BLaER1 treated with 17β-estradiol and CSF1 and Interleukin-3, amounts not matched to agents 10 nM and 100 nM (cell line): ENCODE measurements around the gene KCNQ4.

Experiments used
- H3K27ac ChIP-seq, 11 experiments: shearing (Covaris generic); formaldehyde crosslinking; 2 replicates each; pipeline ENCODE4 v1.8.1; 2022
- H3K27me3 ChIP-seq, 11 experiments: shearing (Covaris generic); formaldehyde crosslinking; 2 replicates each; pipeline ENCODE4 v1.8.1; 2022
- H3K36me3 ChIP-seq, 11 experiments: shearing (Covaris generic); formaldehyde crosslinking; 2 replicates each; pipeline ENCODE4 v1.8.1; 2022
- H3K4me1 ChIP-seq, 10 experiments: shearing (Covaris generic); formaldehyde crosslinking; 2 replicates each; pipeline ENCODE4 v1.8.1; 2022
- H3K4me2 ChIP-seq, 11 experiments: shearing (Covaris generic); formaldehyde crosslinking; 2 replicates each; pipeline ENCODE4 v1.8.1; 2022
- H3K4me3 ChIP-seq, 10 experiments: shearing (Covaris generic); formaldehyde crosslinking; 2 replicates each; pipeline ENCODE4 v1.8.1; 2022
- H3K9ac ChIP-seq, 11 experiments: shearing (Covaris generic); formaldehyde crosslinking; 2 replicates each; pipeline ENCODE4 v1.8.1; 2022
- H3K9me3 ChIP-seq, 11 experiments: shearing (Covaris generic); formaldehyde crosslinking; replicated peaks in 1 of 11; 2 replicates each; pipeline ENCODE4 v1.8.1; 2022
- H4K20me1 ChIP-seq, 11 experiments: shearing (Covaris generic); formaldehyde crosslinking; 2 replicates each; pipeline ENCODE4 v1.8.1; 2022
- Cebpa-rat ChIP-seq, 11 experiments: shearing (Covaris generic); IDR thresholded peaks; 2 replicates each; pipeline ENCODE4 v1.8.1; 2022

KCNQ4 gene

DNA sequence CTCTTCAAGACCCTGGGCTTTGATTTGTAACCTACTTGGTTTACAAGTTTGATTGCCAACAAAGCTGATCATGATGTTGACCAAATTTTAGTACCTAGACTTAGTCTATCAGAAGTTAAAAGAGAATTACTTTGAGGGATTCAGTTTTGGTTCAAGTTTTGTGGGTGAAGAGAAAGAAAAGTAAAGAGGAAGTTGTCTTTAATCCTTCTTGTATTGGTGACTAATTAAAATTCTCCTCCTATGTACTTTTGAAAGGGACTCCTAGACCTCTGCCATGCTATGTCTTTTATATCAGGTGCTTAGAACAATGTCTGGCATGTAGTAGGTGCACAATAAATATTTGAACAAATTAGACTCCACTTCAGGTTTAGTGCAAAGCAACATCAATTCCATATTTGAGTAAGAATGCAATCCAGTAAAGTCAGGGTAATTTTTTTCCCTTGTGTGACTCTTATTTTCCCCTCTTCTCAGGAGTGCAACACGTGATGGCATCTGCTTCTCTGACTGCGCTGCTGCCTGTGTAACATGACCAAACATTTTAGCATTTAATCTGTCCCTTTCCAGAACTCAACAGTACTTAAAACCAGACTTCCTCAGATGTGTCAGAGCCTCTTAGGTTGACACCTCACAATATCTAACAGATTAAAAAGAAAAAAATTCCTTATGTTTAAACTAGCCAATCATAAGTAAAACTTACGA is 41.1 kb upstream of the KCNQ4 start:
- peaks cover 0 to 84% (median 11%) of the 10 kb centered on the region in 11 experiments; a peak in 11 of 22 replicates for H4K20me1 ChIP-seq
- peaks cover 78 to 94% (median 85%) of the 10 kb centered on the region in 11 experiments for H3K36me3 ChIP-seq
- TF ChIP-seq Cebpa-rat (IDR thresholded peaks at IDR 0.05), result no peak
- H3K9me3 ChIP-seq, result no peaks in the 10 kb centered on the region
- H3K9ac ChIP-seq, result no peak overlapping the region
- no peaks in the 10 kb centered on the region for H3K27me3 ChIP-seq
- peak overlapping the region in 4 of 11 experiments; percentile 11 to 58 (median 28); a peak in 6 of 22 replicates for H3K4me2 ChIP-seq
- no peak overlapping the region for H3K4me3 ChIP-seq
- H3K27ac ChIP-seq, result no peak overlapping the region
- peaks cover 0 to 14% (median 2%) of the 10 kb centered on the region in 10 experiments; a peak in 6 of 20 replicates for H3K4me1 ChIP-seq

DNA sequence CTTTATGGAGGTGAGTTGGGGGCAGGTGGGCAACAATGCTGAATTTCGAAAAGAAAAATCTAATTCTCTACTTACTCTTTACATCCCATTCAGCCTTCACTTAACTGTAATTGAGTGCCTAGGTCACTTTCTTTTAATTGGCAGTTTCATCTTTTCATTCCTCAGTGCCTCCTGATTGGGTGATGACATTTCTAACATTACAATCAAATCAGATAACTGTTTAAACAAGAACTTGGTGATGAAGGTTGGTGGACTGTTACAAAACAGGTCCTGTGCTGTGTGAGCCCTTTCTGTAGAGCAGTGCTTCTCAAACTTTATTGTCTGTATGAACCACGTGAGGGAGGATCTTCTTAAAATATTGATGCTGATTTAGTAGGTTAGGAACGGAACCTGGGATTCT is 40.1 kb upstream of the KCNQ4 start:
- H3K9me3 ChIP-seq, result no peaks in the 10 kb centered on the region
- no peak overlapping the region for H3K27ac ChIP-seq
- H3K4me3 ChIP-seq, result no peak overlapping the region
- peaks cover 0 to 80% (median 8%) of the 10 kb centered on the region in 11 experiments; a peak in 10 of 22 replicates for H4K20me1 ChIP-seq
- H3K9ac ChIP-seq, result no peak overlapping the region
- peaks cover 0 to 14% (median 2%) of the 10 kb centered on the region in 10 experiments; a peak in 6 of 20 replicates for H3K4me1 ChIP-seq
- peaks cover 83 to 99% (median 92%) of the 10 kb centered on the region in 11 experiments for H3K36me3 ChIP-seq
- no peaks in the 10 kb centered on the region for H3K27me3 ChIP-seq
- no peak overlapping the region for H3K4me2 ChIP-seq
- no peak for TF ChIP-seq Cebpa-rat (IDR thresholded peaks at IDR 0.05)

DNA sequence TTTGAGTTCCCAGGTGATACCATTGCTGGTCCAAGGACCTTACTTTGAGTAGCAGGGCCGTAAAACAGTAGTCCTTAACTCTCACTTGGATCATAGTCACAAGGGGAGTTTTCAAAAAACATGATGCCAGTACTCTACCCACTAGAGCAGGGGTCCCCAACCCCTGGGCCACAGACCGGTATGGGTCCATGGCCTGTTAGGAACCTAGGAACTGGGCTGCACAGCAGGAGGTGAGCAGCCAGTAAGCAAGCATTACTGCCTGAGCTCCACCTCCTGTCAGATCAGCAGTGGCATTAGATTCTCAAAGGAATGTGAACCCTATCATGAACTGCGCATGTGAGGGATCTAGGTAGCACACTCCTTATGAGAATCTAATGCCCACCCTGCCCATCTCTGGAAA is 39.7 kb upstream of the KCNQ4 start:
- H3K27me3 ChIP-seq, result no peaks in the 10 kb centered on the region
- H3K4me1 ChIP-seq, result peaks cover 0 to 14% (median 2%) of the 10 kb centered on the region in 10 experiments; a peak in 6 of 20 replicates
- H3K27ac ChIP-seq, result no peak overlapping the region
- H3K36me3 ChIP-seq, result peaks cover 83 to 99% (median 92%) of the 10 kb centered on the region in 11 experiments
- TF ChIP-seq Cebpa-rat (IDR thresholded peaks at IDR 0.05), result no peak
- no peak overlapping the region for H3K4me2 ChIP-seq
- H3K4me3 ChIP-seq, result no peak overlapping the region
- H3K9me3 ChIP-seq, result no peaks in the 10 kb centered on the region
- no peak overlapping the region for H3K9ac ChIP-seq
- H4K20me1 ChIP-seq, result peaks cover 0 to 76% (median 8%) of the 10 kb centered on the region in 11 experiments; a peak in 10 of 22 replicates

DNA sequence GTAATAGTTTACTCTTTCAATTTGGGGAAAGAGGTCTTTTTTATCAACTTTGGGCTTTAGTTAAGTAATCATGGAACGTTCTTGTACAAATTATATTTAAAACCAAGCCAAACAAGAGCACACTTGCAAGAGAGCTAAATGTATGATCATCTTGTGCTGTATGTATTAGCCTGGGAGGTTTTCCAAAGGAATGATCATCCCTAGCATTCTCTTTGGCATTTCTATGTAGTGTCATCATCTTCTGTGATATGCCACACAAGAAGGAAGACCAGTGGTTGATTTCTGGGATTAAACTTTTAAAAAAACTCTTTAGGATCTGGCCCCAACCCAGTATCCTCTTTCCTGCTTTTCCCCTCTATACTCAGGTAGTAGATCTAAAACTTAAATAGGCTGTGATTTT is 38.4 kb upstream of the KCNQ4 start:
- Histone ChIP-seq H3K36me3 (peaks cover 83 to 99% (median 92%) of the 10 kb centered on the region in 11 experiments), H3K27me3 (no peaks in the 10 kb centered on the region), H3K27ac (no peak overlapping the region), H3K4me3 (no peak overlapping the region), H3K4me2 (no peak overlapping the region), H3K9me3 (no peaks in the 10 kb centered on the region), H3K9ac (no peak overlapping the region), H4K20me1 (peaks cover 0 to 70% (median 8%) of the 10 kb centered on the region in 11 experiments; a peak in 10 of 22 replicates), H3K4me1 (peaks cover 0 to 25% (median 2%) of the 10 kb centered on the region in 10 experiments; a peak in 6 of 20 replicates)
- no peak for TF ChIP-seq Cebpa-rat (IDR thresholded peaks at IDR 0.05)

DNA sequence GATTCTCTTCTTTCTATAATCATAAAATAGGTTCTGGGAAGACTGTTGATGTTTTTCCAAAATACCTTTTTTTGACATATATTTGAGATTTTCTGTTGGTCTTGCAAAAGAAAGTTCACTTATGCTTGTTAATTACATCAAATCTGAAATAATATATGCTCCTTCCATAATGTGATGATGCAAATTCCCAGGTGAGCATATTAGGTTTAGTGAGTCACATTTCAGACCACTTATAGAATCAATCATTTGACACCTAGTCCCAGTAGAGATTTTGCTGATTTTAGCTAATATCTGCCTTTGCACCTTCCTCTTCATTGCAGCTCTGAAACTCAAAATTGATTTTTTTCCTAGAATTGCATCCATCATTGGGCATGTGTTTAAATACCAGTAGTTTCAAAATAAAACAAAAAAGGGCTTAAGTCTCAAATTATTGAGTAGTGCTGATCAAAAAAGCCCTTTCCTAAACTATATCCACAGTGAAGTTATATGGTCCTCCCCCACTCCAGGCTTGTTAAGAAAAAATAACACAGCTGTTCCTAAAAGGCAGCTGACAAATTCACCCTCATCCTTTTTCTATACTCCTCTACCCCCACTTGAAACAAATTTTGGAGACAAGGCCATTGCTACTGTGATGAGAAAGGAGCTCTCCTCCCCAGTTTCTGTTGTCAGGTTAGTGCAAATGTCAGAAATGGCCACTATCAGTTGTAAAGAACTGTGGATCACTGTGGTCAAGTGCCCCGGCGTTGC is 37.1 kb upstream of the KCNQ4 start:
- H3K27me3 ChIP-seq, result no peaks in the 10 kb centered on the region
- H3K4me1 ChIP-seq, result peaks cover 0 to 33% (median 2%) of the 10 kb centered on the region in 10 experiments; a peak in 6 of 20 replicates
- H3K4me2 ChIP-seq, result no peak overlapping the region
- no peaks in the 10 kb centered on the region for H3K9me3 ChIP-seq
- no peak overlapping the region for H3K27ac ChIP-seq
- H3K36me3 ChIP-seq, result peaks cover 78 to 99% (median 89%) of the 10 kb centered on the region in 11 experiments
- no peak for TF ChIP-seq Cebpa-rat (IDR thresholded peaks at IDR 0.05)
- H4K20me1 ChIP-seq, result peaks cover 0 to 57% (median 7%) of the 10 kb centered on the region in 11 experiments; a peak in 10 of 22 replicates
- no peak overlapping the region for H3K9ac ChIP-seq
- H3K4me3 ChIP-seq, result no peak overlapping the region

DNA sequence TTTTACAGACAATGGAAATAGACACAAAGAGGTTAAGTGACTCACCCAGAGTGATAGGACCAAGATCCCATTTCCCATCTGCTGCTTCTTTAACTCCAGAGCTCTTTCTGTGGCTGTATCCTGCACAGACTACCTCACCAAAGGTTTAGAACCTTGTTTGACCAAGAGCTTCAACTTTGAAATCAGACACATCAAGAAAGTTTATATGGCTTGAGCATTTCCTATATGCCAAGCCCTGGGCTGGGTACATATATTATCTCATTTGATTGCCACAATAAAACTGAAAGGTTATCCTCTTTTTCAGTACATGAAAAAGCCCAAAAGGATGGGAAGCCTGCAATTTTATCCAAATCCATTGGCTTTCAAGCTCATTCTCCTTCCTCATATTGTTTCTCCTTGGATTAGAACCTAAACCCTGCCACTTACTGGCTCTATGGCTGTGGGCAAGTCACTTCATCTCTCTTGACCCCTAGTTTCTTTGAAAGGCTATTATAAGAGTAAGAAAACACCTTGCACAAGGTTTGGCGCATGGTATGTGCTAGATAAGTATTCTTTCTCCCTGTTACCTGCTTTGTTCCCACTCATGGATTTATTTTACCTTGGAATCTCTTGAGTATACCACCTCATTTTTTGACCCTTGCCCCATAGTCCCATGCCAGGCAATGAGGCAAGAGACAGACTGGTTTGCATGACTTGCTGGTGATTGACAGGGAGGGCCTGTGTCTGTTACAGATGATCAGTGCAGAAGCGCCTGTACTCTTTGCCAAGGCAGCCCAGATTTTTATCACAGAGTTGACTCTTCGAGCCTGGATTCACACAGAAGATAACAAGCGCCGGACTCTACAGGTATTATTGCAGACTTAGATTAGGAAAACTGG is 34.5 kb upstream of the KCNQ4 start:
- no peak overlapping the region for H3K4me2 ChIP-seq
- peaks cover 74 to 99% (median 91%) of the 10 kb centered on the region in 11 experiments for H3K36me3 ChIP-seq
- H3K4me1 ChIP-seq, result peaks cover 0 to 23% (median 0%) of the 10 kb centered on the region in 10 experiments; a peak in 6 of 20 replicates
- TF ChIP-seq Cebpa-rat (IDR thresholded peaks at IDR 0.05), result no peak
- no peak overlapping the region for H3K4me3 ChIP-seq
- H4K20me1 ChIP-seq, result peaks cover 0 to 32% (median 4%) of the 10 kb centered on the region in 11 experiments; a peak in 8 of 22 replicates
- no peaks in the 10 kb centered on the region for H3K9me3 ChIP-seq
- H3K9ac ChIP-seq, result no peak overlapping the region
- H3K27me3 ChIP-seq, result no peaks in the 10 kb centered on the region
- H3K27ac ChIP-seq, result no peak overlapping the region

DNA sequence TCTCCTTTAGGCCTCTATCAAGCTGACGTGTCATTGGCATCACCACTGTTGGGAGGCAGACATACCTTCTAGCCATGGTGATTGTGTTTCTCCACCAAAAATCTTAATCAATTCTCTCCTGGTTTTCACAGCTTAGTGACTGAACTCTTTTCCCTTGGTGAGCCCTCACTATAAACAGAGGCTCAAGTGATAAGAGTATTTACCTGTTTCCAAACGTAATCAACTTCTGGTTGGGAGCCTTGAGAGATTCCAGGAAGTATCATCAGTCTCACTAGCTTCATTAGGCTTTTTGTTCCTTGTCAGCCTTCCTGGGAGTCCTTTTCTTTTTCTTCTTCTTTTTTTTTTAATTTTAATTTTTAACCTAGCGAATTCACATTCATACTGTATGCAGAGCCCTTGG is 33.8 kb upstream of the KCNQ4 start:
- Histone ChIP-seq H3K4me2 (peak overlapping the region in 2 of 11 experiments; percentile 14 to 29; a peak in 2 of 22 replicates), H3K27ac (no peak overlapping the region; a peak in 1 of 22 replicates), H3K9me3 (no peaks in the 10 kb centered on the region), H3K4me3 (no peak overlapping the region), H4K20me1 (peaks cover 0 to 25% (median 7%) of the 10 kb centered on the region in 11 experiments; a peak in 8 of 22 replicates), H3K36me3 (peaks cover 76 to 99% (median 91%) of the 10 kb centered on the region in 11 experiments), H3K27me3 (no peaks in the 10 kb centered on the region), H3K9ac (no peak overlapping the region), H3K4me1 (peaks cover 0 to 23% (median 0%) of the 10 kb centered on the region in 10 experiments; a peak in 6 of 20 replicates)
- TF ChIP-seq Cebpa-rat (IDR thresholded peaks at IDR 0.05), result no peak

DNA sequence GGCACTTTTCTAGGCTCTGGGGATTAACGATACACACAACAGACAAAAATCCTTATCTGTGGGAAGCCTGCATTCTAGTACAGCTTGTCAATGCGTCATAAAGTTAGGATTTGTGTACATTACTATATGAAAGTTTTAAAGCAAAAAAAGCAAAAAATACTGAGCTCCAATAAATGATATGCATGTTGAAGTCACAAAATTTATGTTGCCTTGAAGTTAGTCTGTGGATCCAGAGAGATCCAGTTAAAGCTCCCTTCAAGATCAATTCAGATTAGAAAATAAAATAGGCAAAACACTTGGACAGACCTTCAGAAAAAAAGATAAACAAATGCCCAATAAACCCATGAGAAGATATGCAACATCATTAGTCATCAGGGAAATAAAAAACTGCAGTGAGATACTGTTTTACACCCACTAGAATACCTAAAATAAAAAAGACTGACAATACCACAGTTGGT is 33.1 kb upstream of the KCNQ4 start:
- peak overlapping the region in 2 of 11 experiments; percentile 14 to 29; a peak in 3 of 22 replicates for H3K4me2 ChIP-seq
- no peak for TF ChIP-seq Cebpa-rat (IDR thresholded peaks at IDR 0.05)
- no peaks in the 10 kb centered on the region for H3K9me3 ChIP-seq
- peaks cover 0 to 22% (median 6%) of the 10 kb centered on the region in 11 experiments; a peak in 9 of 22 replicates for H4K20me1 ChIP-seq
- no peak overlapping the region for H3K4me3 ChIP-seq
- H3K36me3 ChIP-seq, result peaks cover 76 to 100% (median 92%) of the 10 kb centered on the region in 11 experiments
- H3K27ac ChIP-seq, result no peak overlapping the region
- H3K4me1 ChIP-seq, result peaks cover 0 to 23% (median 0%) of the 10 kb centered on the region in 10 experiments; a peak in 6 of 20 replicates
- no peaks in the 10 kb centered on the region for H3K27me3 ChIP-seq
- 0 out of 22 replicates have a peak overlapping the region, but pooled peaks of 1 of the 11 experiments have one; percentile 30 for H3K9ac ChIP-seq
